ENCODE results near the gene RDH14. TPM values are rescaled to one million over a fixed set of nuclear protein-coding genes. Genes with fewer than 3 reads are reported as not detected.

RDH14 gene
- total RNA-seq, 1 experiment from 2014 or later = 17.0 TPM

- ChIA-PET POLR2A (no interaction called here), CTCF (no interaction called here)
- no peaks in the 10 kb centered on the region for H3K36me3 Mint-ChIP-seq (ENCODE audit: insufficient read depth, unreplicated experiment)
- no peaks in the 10 kb centered on the region for H3K27me3 ChIP-seq (replicated peaks; ENCODE audit: control insufficient read depth, insufficient read depth, low read length)
- no peak for DNase-seq
- TF ChIP-seq CTCF (IDR thresholded peaks at IDR 0.05; ENCODE audit: insufficient read depth in 1 of 2, low read depth in 1 of 2, low read length in 1 of 2, severe bottlenecking in 1 of 2, unreplicated experiment in 1 of 2) = no peak
- intact Hi-C loops (cut with micrococcal nuclease; ENCODE audit: unreplicated experiment) = no loop called here
- no peaks in the 10 kb centered on the region for H3K4me1 ChIP-seq
- no peak overlapping the region for H3K4me3 ChIP-seq (ENCODE audit: low read depth, low read length)
- no peaks in the 10 kb centered on the region for H3K9me3 Mint-ChIP-seq (ENCODE audit: unreplicated experiment)
- no peak overlapping the region for H3K27ac Mint-ChIP-seq (ENCODE audit: unreplicated experiment)
- no peak overlapping the region for H3K4me3 Mint-ChIP-seq (ENCODE audit: unreplicated experiment)
- no peaks in the 10 kb centered on the region for H3K9me3 ChIP-seq
- H3K4me1 Mint-ChIP-seq (ENCODE audit: low read depth, unreplicated experiment) = no peaks in the 10 kb centered on the region
- H3K36me3 ChIP-seq (ENCODE audit: control insufficient read depth, insufficient read depth, low read length) = no peaks in the 10 kb centered on the region
- H3K27me3 Mint-ChIP-seq (ENCODE audit: insufficient read depth, unreplicated experiment) = no peaks in the 10 kb centered on the region
- BruUV-seq (replicated peaks) = no TSS peak
These were observed 27.6 kb upstream of the RDH14 start for GRCh38 chr2:18588049-18588448.

GRCh38 chr2:18585526-18585925 is 25.1 kb upstream of the RDH14 start:
- intact Hi-C loops (cut with micrococcal nuclease; ENCODE audit: unreplicated experiment) = no loop called here
- no peaks in the 10 kb centered on the region for H3K4me1 ChIP-seq
- CTCF ChIA-PET = no interaction called here
- no peak overlapping the region for H3K27ac Mint-ChIP-seq (ENCODE audit: unreplicated experiment)
- no peak overlapping the region for H3K4me3 ChIP-seq (ENCODE audit: low read depth, low read length)
- H3K36me3 ChIP-seq (ENCODE audit: control insufficient read depth, insufficient read depth, low read length) = no peaks in the 10 kb centered on the region
- POLR2A ChIA-PET = no interaction called here
- no peak for DNase-seq
- H3K4me3 Mint-ChIP-seq (ENCODE audit: unreplicated experiment) = no peak overlapping the region
- peaks cover 3% of the 10 kb centered on the region for H3K27me3 Mint-ChIP-seq (ENCODE audit: insufficient read depth, unreplicated experiment)
- BruUV-seq (replicated peaks) = no TSS peak
- no peaks in the 10 kb centered on the region for H3K9me3 Mint-ChIP-seq (ENCODE audit: unreplicated experiment)
- no peaks in the 10 kb centered on the region for H3K27me3 ChIP-seq (replicated peaks; ENCODE audit: control insufficient read depth, insufficient read depth, low read length)
- no peak for TF ChIP-seq CTCF (IDR thresholded peaks at IDR 0.05; ENCODE audit: insufficient read depth in 1 of 2, low read depth in 1 of 2, low read length in 1 of 2, severe bottlenecking in 1 of 2, unreplicated experiment in 1 of 2)
- no peaks in the 10 kb centered on the region for H3K9me3 ChIP-seq
- no peaks in the 10 kb centered on the region for H3K4me1 Mint-ChIP-seq (ENCODE audit: low read depth, unreplicated experiment)
- no peaks in the 10 kb centered on the region for H3K36me3 Mint-ChIP-seq (ENCODE audit: insufficient read depth, unreplicated experiment)

GRCh38 chr2:18584608-18584954 is 24.1 kb upstream of the RDH14 start:
- Histone ChIP-seq H3K4me1 (no peaks in the 10 kb centered on the region), H3K9me3 (no peaks in the 10 kb centered on the region), H3K36me3 (ENCODE audit: control insufficient read depth, insufficient read depth, low read length) (no peaks in the 10 kb centered on the region), H3K4me3 (ENCODE audit: low read depth, low read length) (no peak overlapping the region), H3K27me3 (replicated peaks; ENCODE audit: control insufficient read depth, insufficient read depth, low read length) (no peaks in the 10 kb centered on the region)
- no TSS peak for BruUV-seq (replicated peaks)
- POLR2A ChIA-PET = no interaction called here
- H3K4me3 Mint-ChIP-seq (ENCODE audit: unreplicated experiment) = no peak overlapping the region
- H3K36me3 Mint-ChIP-seq (ENCODE audit: insufficient read depth, unreplicated experiment) = no peaks in the 10 kb centered on the region
- peaks cover 3% of the 10 kb centered on the region for H3K27me3 Mint-ChIP-seq (ENCODE audit: insufficient read depth, unreplicated experiment)
- no peak for TF ChIP-seq CTCF (IDR thresholded peaks at IDR 0.05; ENCODE audit: insufficient read depth in 1 of 2, low read depth in 1 of 2, low read length in 1 of 2, severe bottlenecking in 1 of 2, unreplicated experiment in 1 of 2)
- intact Hi-C loops (cut with micrococcal nuclease; ENCODE audit: unreplicated experiment) = no loop called here
- H3K9me3 Mint-ChIP-seq (ENCODE audit: unreplicated experiment) = no peaks in the 10 kb centered on the region
- CTCF ChIA-PET = no interaction called here
- no peak overlapping the region for H3K27ac Mint-ChIP-seq (ENCODE audit: unreplicated experiment)
- H3K4me1 Mint-ChIP-seq (ENCODE audit: low read depth, unreplicated experiment) = no peaks in the 10 kb centered on the region
- no peak for DNase-seq

Data from Caco-2 (cell line).